K562 (cell line): ENCODE data around the gene TMEM208. TPM values are rescaled to one million over a fixed set of nuclear protein-coding genes. Genes with fewer than 3 reads are reported as not detected.

ENCODE experiments used
- CTCFL ChIP-seq: IDR thresholded peaks from 2 replicates; pipeline ENCODE4 v1.6.1; 2011; ENCODE audit warnings: borderline replicate concordance, low read depth, mild to moderate bottlenecking, moderate library complexity, low read length; ENCODE audit not compliant: insufficient read depth, poor library complexity, severe bottlenecking
- MLX ChIP-seq, 2 experiments: fragments of 450-650 bp in 1 of 2; sonication (generic) in 1 of 2; formaldehyde crosslinking; conservative IDR thresholded peaks; 2 replicates each; pipeline versions ENCODE4 v1.4.0 to v1.8.1; 2020 to 2022; ENCODE audit warnings: mild to moderate bottlenecking in 1 of 2, missing genetic modification reagents in 1 of 2
- PHF21A ChIP-seq: fragments of 450-650 bp; IDR thresholded peaks from 2 replicates; pipeline ENCODE4 v1.6.1; 2017; ENCODE audit warnings: low read depth, borderline replicate concordance
- REST ChIP-seq, 2 experiments: fragments of 450-650 bp; formaldehyde crosslinking in 1 of 2; IDR thresholded peaks; 2 replicates each; pipeline versions ENCODE4 v1.4.0 to v1.6.1; 2014 to 2020; ENCODE audit warnings: mild to moderate bottlenecking in 2 of 2, borderline replicate concordance in 1 of 2, low read depth in 1 of 2
- TEAD2 ChIP-seq: fragments of 450-650 bp; IDR thresholded peaks from 2 replicates; pipeline ENCODE4 v1.6.1; 2016; ENCODE audit warnings: missing genetic modification characterization, control low read depth, missing compliant biosample characterization
- ZNF212 ChIP-seq: fragments of 450-650 bp; formaldehyde crosslinking; IDR thresholded peaks from 2 replicates; pipeline ENCODE4 v1.4.0; 2020; ENCODE audit warnings: mild to moderate bottlenecking
- polyA plus RNA-seq, 8 experiments: library from polyadenylated mRNA; depleted of rRNA in 4 of 8; stranded (reverse) in 5 of 8; unstranded in 3 of 8; fragments of >200 nt; fragmentation: Nextera tagmentation in 2 of 8; fragmentation: Illumina TruSeq in 1 of 8; extraction: Ambion mirVana in 2 of 8; extraction: Trizol in 1 of 8; gene quantifications; 2 replicates each; pipeline versions ENCODE4 v1.2.1 to v1.2.3, GENCODE V29; 2011 to 2014; ENCODE audit warnings: inconsistent platforms in 1 of 8, missing spikeins in 1 of 8
- total RNA-seq, 7 experiments: library from RNA; depleted of rRNA in 6 of 7; stranded (reverse); fragments of >200 nt in 6 of 7; fragmentation: Illumina TruSeq in 2 of 7; extraction: Trizol in 2 of 7; gene quantifications; 2 replicates each; pipeline versions ENCODE4 v1.2.1 to v1.2.3, GENCODE V29; 2011 to 2021; ENCODE audit warnings: low replicate concordance in 1 of 7

TMEM208 gene
- total and polyA plus RNA-seq, 9 of the 15 experiments (the other 6 are each of a cell fraction or from before 2014, with no cell fraction given), result 31.8 to 239 (median 54.3) TPM

- TF ChIP-seq PHF21A, result no peak
- no peak for TF ChIP-seq TEAD2
- TF ChIP-seq REST (IDR thresholded peaks at IDR 0.05; ENCODE audit: borderline replicate concordance), result peak; percentile 27; the same call in 1 of the 2 replicates
- no peak for TF ChIP-seq REST (CRISPR knock-in tag; IDR thresholded peaks at IDR 0.05; ENCODE audit: low read depth)
- no peak for TF ChIP-seq MLX (CRISPR knock-in tag; conservative IDR thresholded peaks at IDR 0.05)
- TF ChIP-seq CTCFL, result peak; percentile 3
- TF ChIP-seq ZNF212, result no peak
Measured at GRCh38 chr16:67179421-67180080, 47.4 kb upstream of the TMEM208 start (continued).
